Measurements from ENCODE around the gene TP53I11.

TP53I11 gene

GRCh38 chr11:44950625-44951476, at the start of gene TP53I11:
Gene TP53I11, minus strand, starts transcription at chr11:44950883. Its CDS starts 12,548 bp downstream, at chr11:44938335.
- DNase-seq (peak; percentile 74), ATAC-seq (peak; percentile 81)
- Mint-ChIP-seq H3K9me3 (no peaks in the 10 kb centered on the region), H3K4me3 (peak within 1 kb of the TSS; percentile 79 to 88), H3K27ac (peak within 1 kb of the TSS in 1 of 2 donors; percentile 76), H3K27me3 (peaks cover 8% of the 10 kb centered on the region), H3K4me1 (peaks cover 28% of the 10 kb centered on the region)

GRCh38 chr11:44999068-44999467, 48.4 kb upstream of the TP53I11 start:
- Mint-ChIP-seq H3K4me1 (no peaks in the 10 kb centered on the region), H3K27ac (no peak overlapping the region), H3K9me3 (no peaks in the 10 kb centered on the region), H3K4me3 (no peak overlapping the region), H3K27me3 (no peaks in the 10 kb centered on the region)
- DNase-seq (no peak), ATAC-seq (no peak)

GRCh38 chr11:44998051-44998450, 47.4 kb upstream of the TP53I11 start:
- H3K27me3 Mint-ChIP-seq = no peaks in the 10 kb centered on the region
- H3K27ac Mint-ChIP-seq = peak overlapping the region in 1 of 2 donors; percentile 60
- no peak overlapping the region for H3K4me3 Mint-ChIP-seq
- DNase-seq = no peak
- no peaks in the 10 kb centered on the region for H3K4me1 Mint-ChIP-seq
- no peak for ATAC-seq
- H3K9me3 Mint-ChIP-seq = no peaks in the 10 kb centered on the region

GRCh38 chr11:44997566-44997965, 46.9 kb upstream of the TP53I11 start:
- DNase-seq = no peak
- Mint-ChIP-seq H3K4me1 (no peaks in the 10 kb centered on the region), H3K27ac (no peak overlapping the region), H3K4me3 (no peak overlapping the region), H3K9me3 (no peaks in the 10 kb centered on the region), H3K27me3 (no peaks in the 10 kb centered on the region)
- ATAC-seq = no peak

GRCh38 chr11:44994753-44995152, 44.1 kb upstream of the TP53I11 start:
- no peaks in the 10 kb centered on the region for H3K9me3 Mint-ChIP-seq
- H3K27me3 Mint-ChIP-seq = no peaks in the 10 kb centered on the region
- ATAC-seq = no peak
- H3K27ac Mint-ChIP-seq = no peak overlapping the region
- H3K4me3 Mint-ChIP-seq = no peak overlapping the region
- no peaks in the 10 kb centered on the region for H3K4me1 Mint-ChIP-seq
- DNase-seq = no peak

DNA sequence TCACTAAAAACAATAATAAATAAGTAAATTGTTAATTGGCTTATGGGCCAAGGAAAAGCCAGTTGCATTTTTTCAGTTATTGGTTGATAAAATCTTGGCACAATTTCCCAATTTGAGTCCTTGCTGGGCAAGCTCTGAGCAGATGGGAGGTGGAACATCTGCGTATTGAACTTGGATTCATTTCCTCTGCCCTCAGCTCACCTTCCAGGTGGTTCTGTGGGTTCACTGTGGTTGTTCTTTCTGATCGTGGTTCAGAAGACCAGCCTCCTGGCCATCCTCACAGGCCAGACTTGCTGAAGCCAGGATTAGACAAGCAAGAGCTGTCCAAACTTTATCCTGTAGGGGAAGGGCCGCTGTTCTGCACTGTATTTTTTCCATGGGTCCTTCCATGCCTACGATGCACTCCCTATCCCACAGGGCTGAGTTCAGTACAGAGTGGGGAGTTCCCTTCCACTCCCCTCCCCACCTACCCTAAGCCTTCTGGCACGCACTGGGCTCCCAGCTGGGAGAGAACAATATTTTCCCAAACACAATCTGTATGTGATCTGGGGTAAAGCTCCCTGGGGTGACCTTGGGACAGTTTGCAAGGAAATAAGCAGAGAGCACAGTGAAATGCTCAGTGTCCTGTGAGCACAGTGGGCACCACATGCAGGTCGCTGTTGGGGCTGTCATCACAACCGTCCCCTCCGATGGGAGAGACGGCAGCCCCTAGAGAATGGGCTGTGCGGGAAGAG, 43.5 kb upstream of the TP53I11 start:
- H3K9me3 Mint-ChIP-seq = no peaks in the 10 kb centered on the region
- no peak overlapping the region for H3K4me3 Mint-ChIP-seq
- DNase-seq = no peak
- no peak for ATAC-seq
- no peaks in the 10 kb centered on the region for H3K27me3 Mint-ChIP-seq
- H3K27ac Mint-ChIP-seq = no peak overlapping the region
- H3K4me1 Mint-ChIP-seq = no peaks in the 10 kb centered on the region

GRCh38 chr11:44992774-44993173, 42.1 kb upstream of the TP53I11 start:
- Mint-ChIP-seq H3K9me3 (no peaks in the 10 kb centered on the region), H3K4me1 (no peaks in the 10 kb centered on the region), H3K4me3 (no peak overlapping the region), H3K27ac (no peak overlapping the region), H3K27me3 (no peaks in the 10 kb centered on the region)
- ATAC-seq (no peak), DNase-seq (no peak)

- H3K4me3 Mint-ChIP-seq = no peak overlapping the region
- H3K9me3 Mint-ChIP-seq = no peaks in the 10 kb centered on the region
- ATAC-seq (no peak), DNase-seq (no peak)
- no peak overlapping the region for H3K27ac Mint-ChIP-seq
- no peaks in the 10 kb centered on the region for H3K27me3 Mint-ChIP-seq
- H3K4me1 Mint-ChIP-seq = no peaks in the 10 kb centered on the region
Measured at GRCh38 chr11:44992181-44992582, 41.5 kb upstream of the TP53I11 start.

GRCh38 chr11:44990665-44991064, 40.0 kb upstream of the TP53I11 start:
- no peak for ATAC-seq
- Mint-ChIP-seq H3K4me3 (no peak overlapping the region), H3K9me3 (no peaks in the 10 kb centered on the region), H3K27ac (no peak overlapping the region), H3K27me3 (no peaks in the 10 kb centered on the region), H3K4me1 (peaks cover 8% of the 10 kb centered on the region)
- no peak for DNase-seq

DNA sequence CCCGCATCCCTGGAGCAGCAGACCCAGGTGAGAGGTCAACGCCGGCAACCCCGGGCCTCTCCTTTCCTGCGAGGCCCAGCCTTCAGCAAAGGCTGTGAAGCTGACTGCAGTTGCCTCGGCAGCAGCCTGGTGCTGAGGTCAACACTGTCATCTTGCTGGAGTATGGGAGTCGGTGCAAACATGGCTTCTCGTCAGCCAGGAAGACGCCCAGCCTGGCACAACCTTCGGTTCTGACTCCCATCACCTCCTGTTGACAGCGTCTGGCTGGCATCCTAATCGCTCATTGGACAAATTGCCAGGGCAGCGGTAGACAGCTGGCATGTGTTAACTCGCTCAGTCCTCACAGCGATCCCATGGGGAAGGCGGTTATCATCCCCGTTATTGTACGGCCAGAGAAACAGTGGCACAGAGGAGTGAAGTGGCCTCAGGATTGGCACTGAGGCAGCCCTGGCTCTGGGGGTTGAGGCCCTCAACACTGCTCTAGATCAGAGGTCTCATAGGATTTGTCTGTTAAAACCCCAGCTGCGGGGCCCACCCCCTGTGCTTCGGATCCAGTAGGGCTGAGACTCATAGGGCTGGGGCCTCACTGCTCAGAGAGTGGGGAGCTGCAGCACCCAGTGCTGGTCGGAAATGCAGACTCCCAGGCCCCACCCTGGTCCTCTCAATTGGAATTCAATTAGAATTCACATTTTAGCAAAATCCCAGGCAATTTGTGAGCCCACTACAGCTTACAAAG, 39.3 kb upstream of the TP53I11 start:
- Mint-ChIP-seq H3K9me3 (no peaks in the 10 kb centered on the region), H3K4me3 (no peak overlapping the region), H3K4me1 (peaks cover 8% of the 10 kb centered on the region), H3K27me3 (no peaks in the 10 kb centered on the region), H3K27ac (no peak overlapping the region)
- DNase-seq (no peak), ATAC-seq (no peak)

DNA sequence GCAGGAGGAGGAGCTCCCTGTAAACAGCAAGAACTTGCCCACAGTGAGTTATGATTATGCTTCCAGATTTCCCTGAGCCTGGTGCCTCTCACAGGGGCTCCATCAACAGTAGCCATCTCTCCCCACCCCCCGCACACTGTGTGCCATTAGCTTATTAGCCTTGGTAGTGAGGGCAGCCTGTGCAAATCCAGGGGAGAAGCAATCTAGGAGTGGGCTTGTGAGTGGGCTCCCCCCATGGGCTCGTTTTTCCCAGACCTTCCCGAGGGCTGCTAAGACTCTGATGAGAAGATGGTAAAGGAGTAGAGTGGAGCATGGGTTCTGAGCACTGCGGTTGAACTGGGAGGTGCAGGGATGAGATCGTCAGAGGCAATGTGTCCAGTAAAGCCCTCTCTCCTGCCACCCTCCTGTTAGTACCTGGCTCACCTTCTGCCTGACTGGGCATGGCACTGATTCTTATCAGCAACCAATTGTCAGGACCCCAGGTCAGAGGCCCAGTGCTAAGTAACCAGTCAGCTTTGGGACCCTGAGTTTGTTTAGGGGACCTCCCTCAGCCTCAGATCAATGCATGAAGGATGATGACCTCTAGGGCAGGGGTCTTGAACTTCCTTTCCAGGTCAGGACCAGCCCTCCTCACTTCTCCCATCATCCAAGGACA, 38.4 kb upstream of the TP53I11 start:
- H3K27ac Mint-ChIP-seq = no peak overlapping the region
- no peak for ATAC-seq
- H3K27me3 Mint-ChIP-seq = no peaks in the 10 kb centered on the region
- no peak for DNase-seq
- no peak overlapping the region for H3K4me3 Mint-ChIP-seq
- H3K9me3 Mint-ChIP-seq = no peaks in the 10 kb centered on the region
- peaks cover 8% of the 10 kb centered on the region for H3K4me1 Mint-ChIP-seq

DNA sequence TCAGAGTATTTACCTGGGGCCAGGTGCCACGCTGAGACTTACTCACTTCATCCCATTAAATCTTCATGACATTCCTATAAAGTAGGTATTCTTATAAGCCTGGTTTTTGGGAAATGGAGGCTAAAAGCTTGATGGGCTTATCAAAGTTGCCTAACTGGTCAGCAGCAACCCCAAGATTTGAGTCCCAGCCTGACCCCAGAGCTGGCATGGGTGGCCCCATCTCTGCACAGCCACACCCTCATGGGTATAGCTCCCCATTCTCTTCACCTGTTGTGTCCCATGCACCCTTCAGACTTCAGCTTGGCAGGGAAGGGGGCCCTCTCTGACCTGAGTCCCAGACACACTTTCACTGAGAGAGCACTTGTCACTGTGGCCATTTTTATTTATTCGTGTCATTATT, 37.4 kb upstream of the TP53I11 start:
- ATAC-seq = no peak

DNA sequence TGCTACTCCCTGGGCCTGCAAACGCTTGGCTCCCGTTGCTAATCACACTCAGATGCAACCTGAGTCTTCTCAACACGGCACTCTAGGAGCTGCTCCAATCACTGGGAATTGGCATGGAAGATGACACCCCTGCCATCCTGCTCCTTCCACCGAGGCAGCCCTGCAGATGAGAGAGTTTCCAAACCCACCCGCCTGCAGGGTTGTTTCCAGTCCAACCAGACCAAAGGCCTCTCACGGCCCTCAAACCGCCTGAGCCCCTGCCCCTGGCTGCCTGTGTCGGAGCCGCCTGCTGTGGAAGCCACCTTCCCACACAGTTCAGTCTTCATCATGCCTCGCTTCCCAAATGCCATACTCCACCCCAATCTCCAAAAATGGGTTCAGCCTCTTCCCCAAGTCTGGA, 36.8 kb upstream of the TP53I11 start:
- peaks cover 8% of the 10 kb centered on the region for H3K4me1 Mint-ChIP-seq
- DNase-seq (no peak), ATAC-seq (no peak)
- H3K27me3 Mint-ChIP-seq = no peaks in the 10 kb centered on the region
- H3K27ac Mint-ChIP-seq = no peak overlapping the region
- H3K9me3 Mint-ChIP-seq = no peaks in the 10 kb centered on the region
- no peak overlapping the region for H3K4me3 Mint-ChIP-seq

More for the DNA sequence above, 37.4 kb upstream of the TP53I11 start:
- Mint-ChIP-seq H3K4me1 (peaks cover 8% of the 10 kb centered on the region), H3K4me3 (no peak overlapping the region), H3K9me3 (no peaks in the 10 kb centered on the region), H3K27me3 (no peaks in the 10 kb centered on the region), H3K27ac (no peak overlapping the region)
- DNase-seq = no peak

- DNase-seq (no peak), ATAC-seq (no peak)
- Mint-ChIP-seq H3K4me1 (peaks cover 8% of the 10 kb centered on the region), H3K27me3 (no peaks in the 10 kb centered on the region), H3K9me3 (no peaks in the 10 kb centered on the region), H3K4me3 (no peak overlapping the region), H3K27ac (no peak overlapping the region)
Measured at GRCh38 chr11:44986315-44986714, 35.6 kb upstream of the TP53I11 start.

GRCh38 chr11:44985721-44986120, 35.0 kb upstream of the TP53I11 start:
- Mint-ChIP-seq H3K27me3 (no peaks in the 10 kb centered on the region), H3K4me3 (no peak overlapping the region), H3K9me3 (no peaks in the 10 kb centered on the region), H3K27ac (no peak overlapping the region), H3K4me1 (peaks cover 10% of the 10 kb centered on the region)
- ATAC-seq (no peak), DNase-seq (no peak)

All from stimulated activated naive CD8-positive, alpha-beta T cell treated with anti-CD3 and anti-CD28 coated beads, Interleukin-15, amount 100 ng/mL, for 72 hours (primary cell).